LNCAP (cell line): ENCODE results near the gene MLF2.

Source experiments
- CTCF ChIP-seq: fragments of 450-650 bp; IDR thresholded peaks from 2 replicates; pipeline ENCODE4 v1.5.1; 2017; ENCODE audit warnings: mild to moderate bottlenecking

MLF2 gene

GRCh38 chr12:6752921-6753771 is at the start of gene MLF2:
MLF2 (minus strand) TSS chr12:6753141; CDS start chr12:6752334, 807 bp downstream.
- no peak; the same call in 1 of the 2 replicates for TF ChIP-seq CTCF

- TF ChIP-seq CTCF: no peak
Measured at GRCh38 chr12:6799147-6799546, 46.2 kb upstream of the MLF2 start.

- no peak for TF ChIP-seq CTCF
Measured at GRCh38 chr12:6796576-6796975, 43.6 kb upstream of the MLF2 start.

GRCh38 chr12:6795088-6795487 is 42.1 kb upstream of the MLF2 start:
- TF ChIP-seq CTCF: no peak

- TF ChIP-seq CTCF: no peak
Measured at GRCh38 chr12:6792522-6793201, 39.7 kb upstream of the MLF2 start.

GRCh38 chr12:6791931-6792520 is 39.1 kb upstream of the MLF2 start:
- no peak for TF ChIP-seq CTCF

- no peak for TF ChIP-seq CTCF
Measured at GRCh38 chr12:6790496-6791150, 37.7 kb upstream of the MLF2 start.
